ENCODE data around the gene ANKRD45.
"Not testable (repeated sequence)": the region's sequence is repeated elsewhere in the genome, so short reads cannot be mapped to it uniquely, and the experiment has no call there.

Gene ANKRD45

DNA sequence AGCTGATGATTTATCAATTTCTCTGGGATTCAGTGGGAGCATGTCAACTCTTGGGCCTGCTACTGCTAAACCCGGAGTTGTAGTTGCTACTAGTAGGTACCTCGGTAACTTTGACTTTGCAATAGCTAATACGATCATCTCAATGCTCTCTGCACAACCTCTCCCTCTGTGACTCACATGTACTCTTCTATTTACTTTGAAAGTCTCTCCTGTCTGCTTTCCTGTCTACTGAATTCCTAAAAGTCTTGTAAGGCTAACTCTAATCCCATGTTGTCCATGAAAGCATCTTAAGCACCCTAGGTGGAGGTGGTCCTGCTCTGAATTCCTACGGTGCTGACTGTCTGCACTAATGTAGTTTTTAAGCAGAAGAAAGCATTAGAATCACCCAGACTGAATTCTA, 96.1 kb downstream of the ANKRD45 start:
- no peak for DNase-seq (ENCODE audit: low read depth in 3 of 3, low spot score in 1 of 3)

DNA sequence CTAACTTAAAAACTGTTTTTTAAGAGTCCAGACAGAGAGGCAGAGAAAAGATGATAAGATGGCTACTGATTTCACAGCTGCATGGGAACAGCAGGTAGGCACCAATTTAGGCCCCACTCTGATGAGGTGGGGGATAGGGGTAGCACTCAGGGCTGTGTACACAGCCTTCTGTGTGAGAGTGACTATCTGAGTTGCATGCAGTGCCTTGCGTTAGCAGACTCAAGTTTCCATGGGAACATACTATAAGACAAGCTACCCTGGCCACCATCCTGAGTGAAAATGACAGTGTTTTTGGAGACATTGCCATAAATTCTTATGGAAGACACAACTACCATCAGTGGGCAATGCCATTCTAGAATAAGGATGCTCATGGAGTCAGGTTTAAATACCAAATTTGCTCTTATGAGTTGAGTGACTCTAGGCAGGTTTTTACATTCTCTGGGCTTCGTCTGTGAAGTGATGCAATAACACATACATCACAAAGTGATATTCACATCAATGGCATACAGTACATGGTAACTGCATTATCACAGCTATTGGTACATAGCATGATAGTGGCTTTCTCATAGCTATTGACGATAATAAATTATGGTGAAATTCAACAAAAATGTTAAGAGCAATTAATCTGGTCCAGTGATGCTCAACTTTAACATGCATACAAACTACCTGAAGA, 97.3 kb downstream of the ANKRD45 start:
- DNase-seq (ENCODE audit: low read depth in 3 of 3, low spot score in 1 of 3) = no peak

DNA sequence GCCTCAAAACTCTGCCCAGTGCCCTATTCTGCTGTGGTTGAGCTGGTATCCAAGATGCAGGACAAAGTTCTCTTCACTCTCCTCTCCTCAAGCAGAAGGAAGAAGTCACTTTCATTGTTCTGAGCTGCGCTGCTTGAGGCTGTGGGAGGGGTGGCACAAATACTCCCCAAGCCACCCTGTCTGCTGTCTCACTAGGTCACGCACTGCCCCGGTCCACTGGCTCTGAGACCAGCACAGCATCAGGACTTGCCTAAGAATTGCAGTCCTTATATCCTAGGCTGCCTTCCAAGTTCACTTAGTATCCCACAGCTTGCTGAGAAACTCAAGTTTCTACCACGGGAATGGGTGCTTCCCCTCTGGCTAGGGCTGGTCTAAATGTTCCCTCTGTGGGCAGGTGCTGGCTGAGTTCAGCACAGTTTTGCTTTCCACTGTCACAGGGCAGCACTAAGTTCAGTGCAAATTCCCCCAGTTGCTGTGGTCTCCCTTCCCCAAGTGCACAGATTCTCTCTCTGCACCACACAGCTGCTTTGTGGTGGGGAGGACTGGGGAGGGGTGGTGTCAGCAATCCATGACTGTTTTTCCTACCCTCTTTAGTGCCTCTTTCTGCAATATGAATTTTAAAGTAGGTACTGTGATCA, 99.2 kb downstream of the ANKRD45 start:
- no peak for DNase-seq (ENCODE audit: low read depth in 3 of 3, low spot score in 1 of 3)

DNA sequence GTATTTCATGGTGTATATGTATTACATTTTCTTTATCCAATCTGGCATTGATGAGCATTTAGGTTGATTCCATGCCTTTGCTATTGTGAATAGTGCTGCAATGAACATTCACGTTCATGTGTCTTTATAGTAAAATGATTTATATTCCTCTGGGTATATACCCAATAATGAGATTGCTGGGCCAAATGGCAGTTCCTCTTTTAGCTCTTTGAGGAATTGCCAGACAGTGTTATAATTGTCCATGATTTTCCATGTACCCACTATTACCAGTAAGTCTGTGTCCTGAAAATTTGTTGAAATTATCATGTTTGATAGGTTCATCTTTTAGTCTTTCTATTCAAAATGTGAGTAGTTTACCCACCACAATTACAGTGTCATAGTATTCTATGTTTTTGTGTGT, 101.2 kb downstream of the ANKRD45 start:
- DNase-seq (ENCODE audit: low read depth in 3 of 3, low spot score in 1 of 3) = no peak

DNA sequence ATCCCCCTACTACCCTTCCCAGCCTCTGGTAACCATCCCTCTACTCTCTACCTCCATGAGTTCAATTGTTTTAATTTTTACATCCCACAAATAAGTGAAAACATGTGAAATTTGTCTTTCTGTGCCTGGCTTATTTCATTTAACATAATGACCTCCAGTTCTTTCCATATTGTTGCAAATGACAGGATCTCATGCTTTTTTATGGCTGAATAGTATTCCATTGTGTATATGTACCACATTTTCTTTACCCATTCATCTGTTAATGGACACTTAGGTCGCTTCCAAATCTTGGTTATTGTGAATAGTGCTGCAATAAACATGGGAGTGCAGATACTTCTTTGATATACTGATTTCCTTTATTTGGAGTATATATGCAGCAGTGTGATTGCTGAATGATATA, 105.8 kb downstream of the ANKRD45 start:
- DNase-seq (ENCODE audit: low read depth in 3 of 3, low spot score in 1 of 3) = not testable (repeated sequence)

DNA sequence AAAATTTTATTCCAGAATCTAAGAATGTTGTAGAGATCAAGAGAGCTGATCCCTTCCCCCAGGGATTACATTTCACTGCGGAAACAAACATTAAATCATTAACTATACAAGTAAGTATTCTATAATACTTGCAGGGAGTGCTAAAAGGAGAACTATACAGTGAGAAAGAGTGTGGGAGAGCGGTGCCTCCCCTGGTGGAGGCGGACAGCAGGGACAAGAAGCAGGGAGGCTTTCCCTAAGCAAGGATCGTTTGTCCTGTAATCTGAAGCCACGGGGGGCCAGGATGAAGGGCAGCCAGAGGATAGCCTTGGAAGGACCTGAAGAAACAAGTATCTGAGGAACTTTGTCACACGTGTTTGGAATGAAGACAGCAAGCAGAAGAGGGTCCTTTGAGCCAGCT, 106.8 kb downstream of the ANKRD45 start:
- no peak for DNase-seq (ENCODE audit: low read depth in 3 of 3, low spot score in 1 of 3)

DNA sequence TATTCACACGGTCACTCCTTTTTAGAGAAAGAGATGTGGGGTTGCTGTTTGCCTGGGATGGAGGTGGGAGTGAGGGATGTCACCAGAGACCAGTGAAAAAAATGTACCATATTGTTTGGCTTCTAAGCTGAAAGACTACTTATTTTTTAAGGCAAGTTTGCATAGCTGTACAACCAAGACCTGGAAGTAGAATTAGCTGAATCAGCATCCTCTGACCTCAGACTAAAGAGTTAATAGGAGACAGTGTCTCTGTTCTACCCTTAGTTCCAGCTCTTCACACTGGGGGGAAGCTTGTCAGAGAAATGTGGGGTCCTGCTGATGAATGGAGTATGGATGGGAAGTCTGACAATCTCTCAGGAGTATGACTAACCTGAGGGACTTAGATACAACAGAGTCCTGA, 108.4 kb downstream of the ANKRD45 start:
- no peak for DNase-seq (ENCODE audit: low read depth in 3 of 3, low spot score in 1 of 3)

DNA sequence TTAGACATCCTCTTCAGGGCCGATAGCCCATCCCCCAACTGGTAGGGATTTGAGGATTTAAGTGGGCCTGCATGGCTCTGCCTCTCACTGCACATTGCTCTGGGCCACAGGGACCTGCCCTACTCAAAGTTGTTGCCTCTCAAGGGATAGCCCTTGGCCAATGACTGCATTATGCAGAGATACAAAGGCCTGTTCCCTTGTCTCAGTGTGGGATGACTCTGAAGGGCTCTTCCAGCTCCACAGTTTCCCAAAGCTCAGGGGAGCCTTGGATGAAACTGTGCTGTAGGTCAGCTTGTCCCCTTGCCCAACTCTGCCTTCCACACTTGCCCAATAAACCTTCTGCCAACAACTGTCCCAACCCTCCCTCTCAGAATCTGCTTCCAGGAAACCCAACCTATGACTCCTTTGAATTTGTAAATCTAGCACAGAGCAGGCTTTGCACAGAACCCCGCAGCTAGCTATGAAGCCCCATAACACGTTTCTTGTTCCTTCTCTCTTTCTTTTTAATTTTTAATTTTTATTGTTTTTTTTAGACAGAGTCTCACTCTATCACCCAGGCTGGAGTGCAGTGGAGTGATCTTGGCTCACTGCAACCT, 109.3 kb downstream of the ANKRD45 start:
- no peak for DNase-seq (ENCODE audit: low read depth in 3 of 3, low spot score in 1 of 3)

Data from stimulated activated CD4-positive, alpha-beta T cell treated with anti-CD3 and anti-CD28 coated beads, TNF-alpha, amount 100 ng/mL, for 1 hour (primary cell).